Esophagus (tissue), 2 donors: ENCODE data around the gene GKN1. TPM values are rescaled to one million over a fixed set of nuclear protein-coding genes. Genes with fewer than 3 reads are reported as not detected.

Experiments used
- H3K27ac ChIP-seq, 2 donors: one replicate each; pipeline ENCODE4 v1.5.1; 2013; ENCODE audit warnings: low read depth in 2 of 2, mild to moderate bottlenecking in 2 of 2, inconsistent platforms in 1 of 2, low read length in 1 of 2, moderate library complexity in 1 of 2
- H3K27me3 ChIP-seq, 2 donors: one replicate each; pipeline ENCODE4 v1.6.1; 2013; ENCODE audit warnings: low read length in 2 of 2, control low read depth in 1 of 2, mild to moderate bottlenecking in 1 of 2; ENCODE audit not compliant: insufficient read depth in 2 of 2, control insufficient read depth in 1 of 2
- H3K36me3 ChIP-seq, 2 donors: one replicate each; pipeline ENCODE4 v1.6.1; 2013; ENCODE audit warnings: low read length in 1 of 2; ENCODE audit not compliant: control insufficient read depth in 2 of 2, insufficient read depth in 2 of 2
- H3K4me1 ChIP-seq, 2 donors: one replicate each; pipeline ENCODE4 v1.6.1; 2013; ENCODE audit warnings: low read length in 1 of 2; ENCODE audit not compliant: control insufficient read depth in 2 of 2, insufficient read depth in 2 of 2
- H3K4me3 ChIP-seq, 2 donors: one replicate each; pipeline ENCODE4 v1.5.1; 2013; ENCODE audit warnings: low read length in 2 of 2, mild to moderate bottlenecking in 2 of 2, low read depth in 1 of 2, moderate library complexity in 1 of 2
- H3K9me3 ChIP-seq, 2 donors: one replicate each; pipeline ENCODE4 v1.6.1; 2013; ENCODE audit warnings: mild to moderate bottlenecking in 2 of 2, low read depth in 1 of 2, low read length in 1 of 2, moderate library complexity in 1 of 2; ENCODE audit not compliant: control insufficient read depth in 2 of 2, insufficient read depth in 1 of 2
- WGBS, 2 donors: extraction: QIAGEN DNeasy Blood & Tissue Kit; methylation state at CpG; one replicate each; pipeline ENCODE4 v1.1.7; 2013; 5-methylcytosine and 5-hydroxymethylcytosine counted together
- polyA plus RNA-seq, 2 donors: library from polyadenylated mRNA; stranded (reverse); fragments of 200-250 nt; gene quantifications; one replicate each; pipeline ENCODE4 v1.2.3, GENCODE V29; 2013
- donor health status: healthy with polysubstance abuse.
- donor health status: Bipolar disorder and iron deficiency.

The GKN1 gene, protein sequence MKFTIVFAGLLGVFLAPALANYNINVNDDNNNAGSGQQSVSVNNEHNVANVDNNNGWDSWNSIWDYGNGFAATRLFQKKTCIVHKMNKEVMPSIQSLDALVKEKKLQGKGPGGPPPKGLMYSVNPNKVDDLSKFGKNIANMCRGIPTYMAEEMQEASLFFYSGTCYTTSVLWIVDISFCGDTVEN
- polyA plus RNA-seq: 1 to 10 TPM in 1 of 2 donors, under 1 TPM in 1; 0.25 to 6.2 TPM

DNA sequence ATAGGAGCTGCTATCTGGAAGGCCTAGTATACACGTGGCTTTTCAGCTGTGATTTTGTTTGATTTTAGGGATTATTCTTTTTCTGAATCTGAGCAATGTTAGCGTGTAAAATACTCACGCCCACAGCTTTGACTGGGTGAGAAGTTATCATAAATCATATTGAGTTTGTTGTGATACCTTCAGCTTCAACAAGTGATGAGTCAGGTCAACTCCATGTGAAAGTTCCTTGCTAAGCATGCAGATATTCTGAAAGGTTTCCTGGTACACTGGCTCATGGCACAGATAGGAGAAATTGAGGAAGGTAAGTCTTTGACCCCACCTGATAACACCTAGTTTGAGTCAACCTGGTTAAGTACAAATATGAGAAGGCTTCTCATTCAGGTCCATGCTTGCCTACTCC lies at the start of gene GKN1:
Gene GKN1 (plus strand): TSS at position 386 of the 400 bp plus-strand sequence. CDS start 42 bp downstream, outside the sequence.
- Histone ChIP-seq H3K27me3 (no peaks in the 10 kb centered on the region), H3K4me1 (no peaks in the 10 kb centered on the region), H3K4me3 (no peak within 1 kb of the TSS), H3K9me3 (no peaks in the 10 kb centered on the region), H3K27ac (no peak within 1 kb of the TSS), H3K36me3 (no peaks in the 10 kb centered on the region)
- 59 to 62% methylated on average over 3 of the region's 3 CpGs for WGBS, 2 donors

DNA sequence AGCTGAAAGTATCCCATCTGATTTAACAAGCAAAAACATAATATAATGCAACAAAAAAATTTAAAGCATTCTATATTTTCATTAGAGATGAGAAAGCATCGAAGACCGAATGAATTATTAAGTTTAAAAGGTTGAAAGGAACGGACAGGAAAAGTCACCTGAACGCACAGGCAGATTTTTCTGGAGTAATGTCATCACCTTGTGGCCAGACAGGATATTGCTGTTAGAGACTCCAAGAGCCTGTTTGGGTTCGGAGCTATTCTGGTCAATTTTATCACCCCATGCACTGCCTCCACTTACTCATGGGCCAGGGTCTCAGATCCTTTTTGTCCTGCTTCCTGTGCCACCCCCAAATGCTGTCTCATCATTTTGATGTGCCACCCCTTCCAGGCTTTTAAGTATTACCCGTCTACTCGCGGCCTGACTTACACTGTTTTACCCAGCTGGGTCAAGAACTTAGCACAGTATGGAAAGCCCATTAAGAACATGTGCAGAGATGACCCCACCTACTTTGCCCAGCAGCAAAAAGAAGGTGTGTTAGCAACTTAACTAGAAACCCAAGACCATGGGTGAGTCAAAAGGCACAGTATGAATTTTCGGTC lies 49.0 kb upstream of the GKN1 start:
- 39 to 41% methylated on average over 9 of the region's 9 CpGs for WGBS, 2 donors
- Histone ChIP-seq H3K4me3 (no peak overlapping the region), H3K27me3 (no peaks in the 10 kb centered on the region), H3K4me1 (no peaks in the 10 kb centered on the region), H3K9me3 (no peaks in the 10 kb centered on the region), H3K27ac (no peak overlapping the region), H3K36me3 (no peaks in the 10 kb centered on the region)

DNA sequence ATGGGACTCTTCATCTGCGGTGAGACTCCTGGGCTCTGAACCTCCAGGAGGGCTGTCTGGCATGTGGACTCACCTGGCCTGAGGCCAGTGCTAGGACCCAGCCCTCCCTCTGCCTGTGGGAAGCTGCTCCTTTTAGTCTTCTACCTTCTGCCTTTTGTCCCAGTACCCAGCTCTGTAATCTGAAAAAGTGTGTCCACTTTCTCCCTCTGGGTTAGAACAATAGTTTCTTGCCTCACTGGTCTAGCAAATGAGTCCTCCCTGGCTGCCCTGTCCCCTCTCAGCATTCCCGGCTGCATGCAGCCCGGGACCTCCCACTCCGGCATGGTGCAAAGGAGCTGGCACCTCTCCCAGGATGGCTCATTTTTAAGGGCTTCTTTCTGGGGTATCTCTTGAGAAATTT lies 47.6 kb upstream of the GKN1 start:
- H3K4me1 ChIP-seq: no peaks in the 10 kb centered on the region
- H3K4me3 ChIP-seq: no peak overlapping the region
- H3K27me3 ChIP-seq: no peaks in the 10 kb centered on the region
- no peaks in the 10 kb centered on the region for H3K9me3 ChIP-seq
- H3K27ac ChIP-seq: no peak overlapping the region
- H3K36me3 ChIP-seq: no peaks in the 10 kb centered on the region
- WGBS, 2 donors: 70 to 74% methylated on average over 4 of the region's 4 CpGs

DNA sequence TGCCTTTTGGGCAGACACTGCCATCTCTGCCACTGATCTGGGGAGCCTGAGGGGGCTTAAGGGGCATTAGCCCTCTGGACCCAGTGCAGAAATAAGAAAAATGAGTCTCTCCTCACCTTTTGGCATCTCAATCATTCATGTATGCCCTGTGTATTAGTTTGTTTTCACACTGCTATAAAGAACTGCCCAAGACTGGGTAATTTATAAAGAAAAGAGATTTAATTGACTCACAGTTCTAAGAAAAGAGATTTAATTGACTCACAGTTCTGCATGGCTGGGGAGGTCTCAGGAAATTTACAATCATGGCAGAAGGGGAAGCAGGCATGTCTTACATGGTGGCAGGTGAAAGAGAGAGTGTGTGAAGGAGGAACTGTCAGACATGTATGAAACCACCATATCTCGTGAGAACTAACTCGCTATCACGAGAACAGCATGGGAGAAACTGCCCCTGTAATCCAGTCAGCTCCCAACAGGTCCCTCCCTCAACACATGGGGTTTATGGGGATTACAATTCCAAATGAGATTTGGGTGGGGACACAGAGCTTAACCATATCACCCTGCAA lies 43.2 kb upstream of the GKN1 start:
- no peak overlapping the region for H3K4me3 ChIP-seq
- no peaks in the 10 kb centered on the region for H3K36me3 ChIP-seq
- H3K9me3 ChIP-seq: no peaks in the 10 kb centered on the region
- WGBS, 2 donors: 80 to 92% methylated on average over 3 of the region's 3 CpGs
- peaks cover 4 to 9% of the 10 kb centered on the region in 2 donors for H3K4me1 ChIP-seq
- no peak overlapping the region for H3K27ac ChIP-seq
- no peaks in the 10 kb centered on the region for H3K27me3 ChIP-seq

DNA sequence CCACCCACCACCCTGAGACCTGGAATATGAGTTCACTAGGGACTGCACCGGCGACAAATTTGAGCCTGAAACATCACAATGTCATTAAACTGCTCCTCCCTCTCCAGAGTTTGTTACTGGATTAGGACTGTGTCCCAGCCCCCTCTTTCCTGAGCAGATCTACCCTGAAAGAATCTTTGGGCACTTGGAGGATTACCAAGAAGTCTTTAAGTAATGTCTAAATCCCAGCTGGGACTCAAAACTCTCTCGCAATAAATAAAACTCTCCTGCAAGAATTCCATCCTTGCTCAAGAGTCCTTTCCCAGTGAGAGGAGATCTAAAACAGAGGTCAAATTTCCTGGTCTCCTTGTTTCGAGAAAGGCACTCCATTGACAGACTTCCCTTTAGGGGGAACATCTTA lies 42.6 kb upstream of the GKN1 start:
- 51 to 73% methylated on average over 4 of the region's 4 CpGs for WGBS, 2 donors

DNA sequence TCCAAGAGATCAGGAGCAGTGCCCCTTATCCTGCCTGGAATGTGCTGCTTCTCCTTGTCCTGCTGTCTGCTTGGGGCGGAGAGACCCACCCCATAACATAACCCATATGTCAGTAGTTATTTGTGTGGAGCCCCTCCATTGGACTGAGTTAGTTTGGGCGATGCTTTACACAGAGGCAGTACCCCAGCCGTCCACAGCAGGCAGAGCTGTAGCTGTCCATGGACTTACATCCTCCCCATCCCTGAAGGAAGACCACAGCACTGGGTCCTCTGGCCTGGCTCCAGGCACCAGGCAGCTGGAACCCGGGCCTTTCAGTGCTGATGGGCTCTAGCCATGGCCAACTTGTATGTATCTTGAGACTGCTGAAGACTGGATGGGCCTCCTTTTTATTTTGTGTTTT lies 42.0 kb upstream of the GKN1 start:
- Histone ChIP-seq H3K27ac (no peak overlapping the region), H3K36me3 (no peaks in the 10 kb centered on the region), H3K9me3 (no peaks in the 10 kb centered on the region), H3K4me1 (peaks cover 7 to 16% of the 10 kb centered on the region in 2 donors), H3K27me3 (no peaks in the 10 kb centered on the region), H3K4me3 (no peak overlapping the region)
- WGBS, 2 donors: 85 to 89% methylated on average over 4 of the region's 4 CpGs

More for the DNA sequence above, 42.6 kb upstream of the GKN1 start:
- H3K27me3 ChIP-seq: no peaks in the 10 kb centered on the region
- no peak overlapping the region for H3K4me3 ChIP-seq
- no peaks in the 10 kb centered on the region for H3K36me3 ChIP-seq
- H3K9me3 ChIP-seq: no peaks in the 10 kb centered on the region
- H3K27ac ChIP-seq: no peak overlapping the region
- H3K4me1 ChIP-seq: peaks cover 4 to 10% of the 10 kb centered on the region in 2 donors

DNA sequence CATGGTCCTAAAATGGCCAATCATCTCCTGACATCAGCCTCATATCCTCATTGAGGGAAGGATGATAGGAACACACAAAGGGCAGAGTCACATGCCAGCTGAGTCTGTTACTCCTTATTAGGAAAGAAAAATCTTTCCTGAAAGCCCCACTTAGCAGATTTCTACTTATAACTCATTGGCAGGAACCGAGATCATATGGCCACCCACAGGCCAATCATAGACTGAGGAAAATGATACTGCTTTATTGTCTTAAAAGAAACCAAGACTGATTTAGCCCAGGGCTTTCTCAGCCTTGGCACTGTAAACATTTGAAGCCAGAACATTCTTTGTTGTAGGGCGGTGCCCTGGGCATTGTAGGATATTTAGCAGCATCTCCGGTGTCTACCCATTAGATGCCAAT lies 40.4 kb upstream of the GKN1 start:
- Histone ChIP-seq H3K4me3 (no peak overlapping the region), H3K4me1 (peaks cover 9 to 17% of the 10 kb centered on the region in 2 donors), H3K27me3 (no peaks in the 10 kb centered on the region), H3K36me3 (no peaks in the 10 kb centered on the region), H3K27ac (no peak overlapping the region), H3K9me3 (no peaks in the 10 kb centered on the region)
- WGBS, 2 donors: 60 to 65% methylated on average over 3 of the region's 3 CpGs

DNA sequence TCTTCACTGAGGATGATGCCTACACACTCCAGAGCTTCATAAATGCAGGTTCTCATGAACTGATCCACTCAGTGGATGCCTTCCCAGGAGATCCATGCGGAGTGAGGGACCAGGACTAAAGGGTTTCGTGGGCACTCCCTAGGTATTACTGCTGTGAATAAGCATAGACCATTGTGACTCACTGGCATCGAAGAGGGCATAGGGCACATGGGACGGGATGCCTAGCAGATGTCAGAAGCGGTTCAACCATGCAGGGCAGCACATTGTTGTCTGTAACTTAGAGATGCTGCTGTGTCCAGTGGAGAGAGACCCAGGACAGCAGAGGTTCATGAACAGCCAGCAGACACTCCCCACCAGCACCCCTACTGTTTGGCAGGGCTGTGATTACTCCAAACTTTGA lies 39.0 kb upstream of the GKN1 start:
- Histone ChIP-seq H3K27ac (no peak overlapping the region), H3K27me3 (no peaks in the 10 kb centered on the region), H3K4me3 (no peak overlapping the region), H3K9me3 (no peaks in the 10 kb centered on the region), H3K36me3 (no peaks in the 10 kb centered on the region), H3K4me1 (peaks cover 9 to 17% of the 10 kb centered on the region in 2 donors)
- WGBS, 2 donors: 86 to 88% methylated on average over 5 of the region's 5 CpGs

DNA sequence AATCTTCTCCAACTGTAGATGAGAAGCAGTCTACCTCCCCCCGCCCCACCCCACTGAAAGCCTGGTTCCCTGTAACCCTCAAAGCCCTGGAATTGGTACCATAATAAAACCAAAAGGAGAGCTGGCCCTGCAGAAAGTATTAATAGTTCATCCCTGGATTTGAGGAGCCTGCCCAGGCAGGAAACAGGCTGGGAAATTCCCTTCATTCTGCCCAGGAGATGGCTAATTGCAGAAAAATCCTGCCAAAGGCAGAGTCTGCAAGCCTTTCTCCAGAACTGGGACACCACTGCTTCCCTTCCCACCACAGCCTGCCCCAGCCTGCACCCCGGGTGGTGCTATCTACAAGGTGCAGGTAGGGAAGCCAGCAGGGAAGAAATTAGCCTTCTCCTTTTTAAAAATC lies 38.0 kb upstream of the GKN1 start:
- Histone ChIP-seq H3K4me1 (peaks cover 9 to 17% of the 10 kb centered on the region in 2 donors), H3K27me3 (no peaks in the 10 kb centered on the region), H3K36me3 (no peaks in the 10 kb centered on the region), H3K27ac (no peak overlapping the region), H3K9me3 (no peaks in the 10 kb centered on the region), H3K4me3 (no peak overlapping the region)
- WGBS, 2 donors: 48 to 52% methylated on average over 2 of the region's 2 CpGs

DNA sequence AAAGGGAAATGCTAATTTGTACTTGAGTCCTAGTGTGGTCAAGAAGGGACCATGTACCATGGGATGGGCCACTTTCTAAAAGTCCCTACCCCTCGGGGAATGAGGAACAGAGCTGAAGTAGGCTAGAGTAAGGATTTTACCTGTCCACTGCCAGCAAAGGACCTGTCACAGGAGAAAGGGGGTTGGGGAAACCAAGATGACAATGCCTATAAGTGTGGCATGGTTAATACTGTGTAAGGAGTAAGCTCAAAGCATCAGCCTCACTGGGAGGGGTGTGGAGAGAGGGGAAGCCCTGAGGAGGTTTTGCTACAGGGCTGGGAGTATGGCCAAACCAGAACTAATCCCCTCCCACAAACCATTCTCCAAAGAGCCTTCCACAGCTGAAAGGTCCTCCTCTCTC lies 37.5 kb upstream of the GKN1 start:
- Histone ChIP-seq H3K36me3 (no peaks in the 10 kb centered on the region), H3K4me1 (peaks cover 9 to 17% of the 10 kb centered on the region in 2 donors), H3K27ac (peak overlapping the region in 1 of 2 donors; percentile 8), H3K27me3 (no peaks in the 10 kb centered on the region), H3K9me3 (no peaks in the 10 kb centered on the region), H3K4me3 (no peak overlapping the region)
- WGBS, 2 donors: 50 to 58% methylated on average over 1 of the region's 1 CpG
